ENCODE measurements around the gene NUMB.

DNA sequence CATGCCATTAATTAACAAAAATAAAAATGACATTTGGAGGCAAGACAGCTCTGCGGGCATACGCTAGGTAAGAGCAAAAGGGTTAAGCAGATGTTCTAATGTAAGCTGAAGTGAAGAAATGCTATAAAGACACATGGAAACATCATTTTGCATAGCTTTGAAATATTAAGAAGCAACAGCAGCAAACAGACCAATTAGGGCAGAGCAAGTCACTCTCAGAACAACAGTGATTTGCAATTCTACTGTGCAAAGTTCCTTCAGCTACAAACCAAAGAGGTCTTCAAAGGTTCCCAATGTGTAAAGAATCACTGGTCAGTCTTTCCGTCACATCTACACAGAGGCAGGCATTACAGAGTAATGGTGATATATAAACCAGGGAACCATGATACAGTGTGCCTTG lies 152.8 kb downstream of the NUMB start:
- TF ChIP-seq CTCF (conservative IDR thresholded peaks at IDR 0.05; ENCODE audit: low read depth, low read length), result no peak
- TF ChIP-seq EZH2 (IDR thresholded peaks at IDR 0.05; ENCODE audit: low read length, unreplicated experiment), result no peak
